Measurements from ENCODE around the gene NOCT.
"Not testable (repeated sequence)": the region's sequence is repeated elsewhere in the genome, so short reads cannot be mapped to it uniquely, and the experiment has no call there.

DNA sequence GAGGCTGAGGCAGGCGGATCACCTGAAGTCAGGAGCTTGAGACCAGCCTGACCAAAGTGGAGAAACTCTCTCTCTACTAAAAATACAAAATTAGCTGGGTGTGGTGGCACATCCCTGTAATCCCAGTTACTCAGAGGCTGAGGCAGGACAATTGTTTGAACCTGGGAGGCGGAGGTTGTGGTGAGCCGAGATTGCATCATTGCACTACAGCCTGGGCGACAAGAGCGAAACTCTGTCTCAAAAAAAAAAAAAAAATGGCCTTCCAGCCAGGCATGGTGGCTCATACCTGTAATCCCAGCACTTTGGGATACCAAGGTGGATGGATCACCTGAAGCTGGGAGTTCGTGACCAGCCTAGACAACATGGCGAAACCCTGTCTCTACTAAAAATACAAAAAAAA is 7.3 kb upstream of the NOCT start:
- not testable (repeated sequence) for TF ChIP-seq EP300, CTCF, POLR2A, POLR2AphosphoS5 (IDR thresholded peaks at IDR 0.05)

Measured in suprapubic skin (tissue), 4 donors.